ENCODE results near the gene SELENOP. TPM values are rescaled to one million over a fixed set of nuclear protein-coding genes. Genes with fewer than 3 reads are reported as not detected.
"Not testable (repeated sequence)": the region's sequence is repeated elsewhere in the genome, so short reads cannot be mapped to it uniquely, and the experiment has no call there.

The SELENOP gene
- total RNA-seq, 1 donor from 2014 or later, result 41.2 TPM

GRCh38 chr5:42828671-42829070 lies 17.0 kb upstream of the SELENOP start:
- FAIRE-seq (no peak), DNase-seq (ENCODE audit: low spot score in 2 of 2) (no peak)

GRCh38 chr5:42826757-42827515 lies 15.2 kb upstream of the SELENOP start:
- DNase-seq (ENCODE audit: low spot score in 2 of 2), result no peak
- no peak for FAIRE-seq

- DNase-seq (ENCODE audit: low spot score in 2 of 2) (no peak), FAIRE-seq (no peak)
Measured at GRCh38 chr5:42825422-42826148, 13.9 kb upstream of the SELENOP start.

- no peak for DNase-seq (ENCODE audit: low spot score in 2 of 2)
- FAIRE-seq, result no peak
Measured at GRCh38 chr5:42824347-42824976, 12.8 kb upstream of the SELENOP start.

- FAIRE-seq, result peak; percentile 54
- no peak for DNase-seq (ENCODE audit: low spot score in 2 of 2)
Measured at GRCh38 chr5:42822548-42822947, 10.9 kb upstream of the SELENOP start.

- DNase-seq (ENCODE audit: low spot score in 2 of 2) (no peak), FAIRE-seq (no peak)
Measured at GRCh38 chr5:42819745-42820144, 8.1 kb upstream of the SELENOP start.

GRCh38 chr5:42816546-42816945 lies 4.9 kb upstream of the SELENOP start:
- DNase-seq (ENCODE audit: low spot score in 2 of 2); FAIRE-seq: not testable (repeated sequence)

GRCh38 chr5:42813533-42813932 lies 1.8 kb upstream of the SELENOP start:
- FAIRE-seq (no peak), DNase-seq (ENCODE audit: low spot score in 2 of 2) (no peak)

GRCh38 chr5:42812620-42813019 lies 928 bp upstream of the SELENOP start:
- FAIRE-seq (no peak), DNase-seq (ENCODE audit: low spot score in 2 of 2) (no peak)

- no peak for FAIRE-seq
Measured at GRCh38 chr5:42810834-42811590, 680 bp downstream of the SELENOP start.

GRCh38 chr5:42808888-42809611 lies 2.6 kb downstream of the SELENOP start:
- DNase-seq (ENCODE audit: low spot score in 2 of 2) (no peak), FAIRE-seq (no peak)

More at GRCh38 chr5:42810834-42811590, 680 bp downstream of the SELENOP start:
- DNase-seq (ENCODE audit: low spot score in 2 of 2), result no peak

GRCh38 chr5:42807722-42808447 lies 3.8 kb downstream of the SELENOP start:
- no peak for FAIRE-seq
- peak in 1 of 2 donors; percentile 16 for DNase-seq (ENCODE audit: low spot score in 2 of 2)

GRCh38 chr5:42806701-42807262 lies 4.9 kb downstream of the SELENOP start:
- DNase-seq (ENCODE audit: low spot score in 2 of 2) (no peak), FAIRE-seq (no peak)

GRCh38 chr5:42806004-42806700 lies 5.5 kb downstream of the SELENOP start:
- FAIRE-seq, result no peak
- DNase-seq (ENCODE audit: low spot score in 2 of 2), result no peak

GRCh38 chr5:42804717-42805339 lies 6.9 kb downstream of the SELENOP start:
- no peak for DNase-seq (ENCODE audit: low spot score in 2 of 2)
- no peak for FAIRE-seq

- FAIRE-seq (no peak), DNase-seq (ENCODE audit: low spot score in 2 of 2) (no peak)
Measured at GRCh38 chr5:42801516-42802166, 10.1 kb downstream of the SELENOP start.

GRCh38 chr5:42800748-42801330 lies 10.9 kb downstream of the SELENOP start:
- FAIRE-seq (no peak), DNase-seq (ENCODE audit: low spot score in 2 of 2) (no peak)

Measured in frontal cortex (tissue), 4 donors.